ENCODE results near the gene CCDC71L. TPM values are rescaled to one million over a fixed set of nuclear protein-coding genes. Genes with fewer than 3 reads are reported as not detected.

The CCDC71L gene
- total and polyA plus RNA-seq, 7 donors, result 2.8 to 12.4 (median 5.1) TPM

DNA sequence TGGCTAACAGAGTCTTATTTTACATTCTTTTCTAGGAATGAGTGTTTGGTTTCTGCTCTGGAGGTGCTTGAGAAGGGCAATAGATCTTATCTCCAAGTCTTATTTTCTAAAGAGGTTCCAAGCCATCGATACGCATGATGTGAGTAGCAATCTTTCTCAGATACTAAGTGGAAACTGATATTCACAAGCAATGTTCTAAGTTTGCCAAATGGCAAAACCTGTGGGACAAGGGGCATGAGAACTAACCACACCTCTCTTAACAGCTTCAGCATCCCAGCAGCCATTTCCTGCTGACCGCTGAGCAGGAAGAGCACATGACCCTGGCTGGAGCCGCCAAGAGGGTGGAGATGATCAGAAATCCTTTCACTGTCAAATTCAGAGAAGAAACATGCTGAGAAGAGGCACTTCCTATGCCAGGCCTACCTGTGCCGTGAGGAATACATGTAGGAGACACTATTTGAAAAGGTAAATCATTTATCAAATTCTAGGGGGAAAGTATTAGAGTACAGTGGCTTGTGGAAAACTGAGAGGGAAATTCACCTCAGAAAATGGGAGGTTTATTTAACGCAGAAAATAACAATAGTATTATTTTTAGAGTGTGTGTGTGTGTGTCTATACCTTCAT is 35.2 kb downstream of the CCDC71L start:
- no peaks in the 10 kb centered on the region for H3K36me3 ChIP-seq (ENCODE audit: insufficient read depth in 1 of 2, low read depth in 1 of 2)
- no peak overlapping the region for H3K27ac ChIP-seq
- TF ChIP-seq, protein P1, sequence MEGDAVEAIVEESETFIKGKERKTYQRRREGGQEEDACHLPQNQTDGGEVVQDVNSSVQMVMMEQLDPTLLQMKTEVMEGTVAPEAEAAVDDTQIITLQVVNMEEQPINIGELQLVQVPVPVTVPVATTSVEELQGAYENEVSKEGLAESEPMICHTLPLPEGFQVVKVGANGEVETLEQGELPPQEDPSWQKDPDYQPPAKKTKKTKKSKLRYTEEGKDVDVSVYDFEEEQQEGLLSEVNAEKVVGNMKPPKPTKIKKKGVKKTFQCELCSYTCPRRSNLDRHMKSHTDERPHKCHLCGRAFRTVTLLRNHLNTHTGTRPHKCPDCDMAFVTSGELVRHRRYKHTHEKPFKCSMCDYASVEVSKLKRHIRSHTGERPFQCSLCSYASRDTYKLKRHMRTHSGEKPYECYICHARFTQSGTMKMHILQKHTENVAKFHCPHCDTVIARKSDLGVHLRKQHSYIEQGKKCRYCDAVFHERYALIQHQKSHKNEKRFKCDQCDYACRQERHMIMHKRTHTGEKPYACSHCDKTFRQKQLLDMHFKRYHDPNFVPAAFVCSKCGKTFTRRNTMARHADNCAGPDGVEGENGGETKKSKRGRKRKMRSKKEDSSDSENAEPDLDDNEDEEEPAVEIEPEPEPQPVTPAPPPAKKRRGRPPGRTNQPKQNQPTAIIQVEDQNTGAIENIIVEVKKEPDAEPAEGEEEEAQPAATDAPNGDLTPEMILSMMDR (IDR thresholded peaks at IDR 0.05), result no peak
- H3K4me3 ChIP-seq, result no peak overlapping the region
- ATAC-seq, result no peak
- no peaks in the 10 kb centered on the region for H3K27me3 ChIP-seq (ENCODE audit: insufficient read depth in 3 of 3, low read length in 2 of 3)
- no peaks in the 10 kb centered on the region for H3K4me1 ChIP-seq
- intact Hi-C loops (cut with DNase I), result no loop called here
- 62 to 68% (median 63%) methylated on average over 6 of the region's 6 CpGs for WGBS, 3 donors
- no peaks in the 10 kb centered on the region for H3K9me3 ChIP-seq
- no peak for DNase-seq

DNA sequence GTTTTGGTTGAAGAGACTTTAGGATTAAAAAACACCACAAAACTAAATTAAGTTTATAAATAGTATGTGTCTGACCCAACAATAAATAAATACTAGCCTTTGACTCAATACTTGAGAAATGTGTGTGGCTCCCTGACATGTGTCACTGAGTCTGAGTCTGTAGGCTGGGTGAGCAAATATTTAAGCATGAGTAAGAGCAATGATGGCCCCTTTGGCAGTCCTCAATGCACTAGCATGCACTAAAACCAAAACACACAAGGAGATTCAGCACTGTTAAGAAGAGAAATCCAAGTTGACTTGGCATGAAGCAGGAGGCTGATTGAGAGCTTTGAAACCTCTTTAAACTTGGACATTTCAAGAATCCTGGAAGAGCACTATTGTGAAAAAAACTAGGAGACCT is 37.1 kb downstream of the CCDC71L start:
- Histone ChIP-seq H3K36me3 (ENCODE audit: insufficient read depth in 1 of 2, low read depth in 1 of 2) (no peaks in the 10 kb centered on the region), H3K4me3 (no peak overlapping the region), H3K4me1 (no peaks in the 10 kb centered on the region), H3K27me3 (ENCODE audit: insufficient read depth in 3 of 3, low read length in 2 of 3) (no peaks in the 10 kb centered on the region), H3K9me3 (no peaks in the 10 kb centered on the region), H3K27ac (no peak overlapping the region)
- DNase-seq (no peak), ATAC-seq (no peak)
- TF ChIP-seq, protein P1 (IDR thresholded peaks at IDR 0.05), result no peak
- intact Hi-C loops (cut with DNase I), result no loop called here

DNA sequence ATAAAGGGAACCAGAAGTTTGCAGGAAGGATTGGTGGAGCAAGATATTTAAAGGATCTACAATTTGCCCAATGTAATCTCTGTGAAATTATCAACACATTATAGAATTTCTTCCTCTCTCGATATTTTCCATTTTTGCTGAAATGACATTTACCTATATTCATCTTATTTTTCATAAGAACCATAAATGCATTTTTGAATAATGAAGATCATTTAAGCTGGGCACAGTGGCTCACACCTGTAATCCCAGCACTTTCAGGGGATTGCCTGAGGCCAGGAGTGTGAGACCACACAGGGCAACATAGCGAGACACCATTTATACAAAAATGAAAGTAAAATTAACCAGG is 37.7 kb downstream of the CCDC71L start:
- Histone ChIP-seq H3K27ac (no peak overlapping the region), H3K4me1 (no peaks in the 10 kb centered on the region), H3K27me3 (ENCODE audit: insufficient read depth in 3 of 3, low read length in 2 of 3) (no peaks in the 10 kb centered on the region), H3K9me3 (no peaks in the 10 kb centered on the region), H3K36me3 (ENCODE audit: insufficient read depth in 1 of 2, low read depth in 1 of 2) (no peaks in the 10 kb centered on the region), H3K4me3 (no peak overlapping the region)
- TF ChIP-seq, protein P1 (IDR thresholded peaks at IDR 0.05), result no peak
- DNase-seq (no peak), ATAC-seq (no peak)
- WGBS, 3 donors, result 63 to 88% (median 67%) methylated on average over 2 of the region's 2 CpGs
- intact Hi-C loops (cut with DNase I), result no loop called here

DNA sequence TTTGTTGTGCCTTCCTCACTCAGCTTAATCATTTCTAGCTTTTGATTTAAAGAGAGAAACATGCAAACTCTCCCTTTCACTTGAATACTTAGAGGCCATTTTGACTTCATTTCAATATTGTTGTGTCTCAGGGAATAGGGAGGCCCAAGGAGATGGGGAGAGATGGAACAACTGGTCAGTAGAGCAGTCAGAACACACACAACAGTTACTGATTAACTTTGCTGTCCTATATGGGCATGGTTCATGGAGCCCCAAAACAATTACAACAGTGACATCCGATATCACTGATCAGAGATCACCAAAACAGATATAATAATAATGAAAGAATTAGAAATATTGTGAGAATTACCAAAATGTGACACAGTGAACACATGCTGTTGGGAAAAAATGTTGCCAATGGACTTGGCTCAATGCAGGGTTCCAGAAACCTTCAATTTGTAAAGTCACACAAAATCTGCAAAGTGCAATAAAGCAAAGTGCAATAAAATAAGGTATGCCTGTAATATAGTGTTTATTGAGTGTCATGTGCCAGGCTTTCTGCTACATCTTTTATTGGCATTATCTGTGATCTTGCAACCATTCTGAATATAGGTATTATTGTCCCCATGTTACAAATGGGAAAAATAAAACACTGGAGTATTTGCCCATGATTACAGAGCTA is 38.2 kb downstream of the CCDC71L start:
- Histone ChIP-seq H3K27me3 (ENCODE audit: insufficient read depth in 3 of 3, low read length in 2 of 3) (no peaks in the 10 kb centered on the region), H3K4me1 (peaks cover 2% of the 10 kb centered on the region), H3K4me3 (no peak overlapping the region), H3K27ac (no peak overlapping the region), H3K36me3 (ENCODE audit: insufficient read depth in 1 of 2, low read depth in 1 of 2) (no peaks in the 10 kb centered on the region), H3K9me3 (no peaks in the 10 kb centered on the region)
- DNase-seq (no peak), ATAC-seq (no peak)
- TF ChIP-seq, protein P1 (IDR thresholded peaks at IDR 0.05), result no peak
- intact Hi-C loops (cut with DNase I), result no loop called here
- WGBS, 3 donors, result 67 to 77% (median 71%) methylated on average over 1 of the region's 1 CpG
